ENCODE measurements around the gene FAM163B.
A peak's percentile ranks its signal among the peaks of the same experiment; 100 is the strongest.

Gene FAM163B

GRCh38 chr9:133563291-133563796 is 45.8 kb downstream of the FAM163B start:
- DNase-seq, result peak; percentile 34

GRCh38 chr9:133562611-133563290 is 46.4 kb downstream of the FAM163B start:
- DNase-seq, result no peak

GRCh38 chr9:133561976-133562554 is 47.1 kb downstream of the FAM163B start:
- no peak for DNase-seq

GRCh38 chr9:133560944-133561343 is 48.2 kb downstream of the FAM163B start:
- DNase-seq, result no peak

- DNase-seq, result no peak
Observed at GRCh38 chr9:133560311-133560710, 48.9 kb downstream of the FAM163B start.

- DNase-seq, result no peak
Observed at GRCh38 chr9:133558191-133559126, 50.7 kb downstream of the FAM163B start.

GRCh38 chr9:133557581-133557980 is 51.6 kb downstream of the FAM163B start:
- DNase-seq, result no peak

GRCh38 chr9:133556354-133556753 is 52.8 kb downstream of the FAM163B start:
- DNase-seq, result no peak

- DNase-seq, result no peak
Observed at GRCh38 chr9:133554729-133555128, 54.5 kb downstream of the FAM163B start.

GRCh38 chr9:133553973-133554713 is 55.0 kb downstream of the FAM163B start:
- DNase-seq, result no peak

GRCh38 chr9:133553123-133553522 is 56.1 kb downstream of the FAM163B start:
- DNase-seq, result no peak

- DNase-seq, result no peak
Observed at GRCh38 chr9:133552236-133552635, 57.0 kb downstream of the FAM163B start.

- no peak for DNase-seq
Observed at GRCh38 chr9:133551446-133551845, 57.7 kb downstream of the FAM163B start.

GRCh38 chr9:133547116-133547515 is 62.1 kb downstream of the FAM163B start:
- no peak for DNase-seq

- DNase-seq, result no peak
Observed at GRCh38 chr9:133546287-133546680, 62.9 kb downstream of the FAM163B start.

GRCh38 chr9:133545494-133546286 is 63.5 kb downstream of the FAM163B start:
- DNase-seq, result no peak

GRCh38 chr9:133543772-133544467 is 65.3 kb downstream of the FAM163B start:
- DNase-seq, result no peak

GRCh38 chr9:133542002-133542401 is 67.2 kb downstream of the FAM163B start:
- no peak for DNase-seq

GRCh38 chr9:133540698-133541025 is 68.5 kb downstream of the FAM163B start:
- no peak for DNase-seq

- DNase-seq, result no peak
Observed at GRCh38 chr9:133539991-133540697, 69.0 kb downstream of the FAM163B start.
